Heart left ventricle (tissue), 16 donors: ENCODE measurements around the gene GNGT2. TPM values are rescaled to one million over a fixed set of nuclear protein-coding genes. Genes with fewer than 3 reads are reported as not detected.

Experiments
- ATAC-seq, 4 donors: fragments of 200-7000 bp; cut with Tn5 transposase; one replicate each; pipeline ENCODE4 v1.9.1; 2020 to 2022; ENCODE audit warnings: moderate library complexity in 4 of 4, mild to moderate bottlenecking in 3 of 4, moderate number of reproducible peaks in 1 of 4
- DNase-seq, 5 donors: peaks; one replicate each; pipeline ENCODE4 v3.0.0-alpha.2; 2020
- H3K27ac ChIP-seq, 12 donors: fragments of 200-600 bp; sonication (generic) in 4 of 12; one replicate each; pipeline versions ENCODE4 v1.5.0 to v1.8.0; 2016 to 2022; ENCODE audit warnings: mild to moderate bottlenecking in 2 of 12
- H3K27me3 ChIP-seq, 9 donors: fragments of 200-600 bp; sonication (generic) in 2 of 9; one replicate each; pipeline versions ENCODE4 v1.5.1 to v1.8.0; 2016 to 2022; ENCODE audit warnings: mild to moderate bottlenecking in 3 of 9
- H3K36me3 ChIP-seq, 9 donors: fragments of 200-600 bp; sonication (generic) in 2 of 9; one replicate each; pipeline versions ENCODE4 v1.5.0 to v1.8.0; 2018 to 2022; ENCODE audit warnings: mild to moderate bottlenecking in 2 of 9
- H3K4me1 ChIP-seq, 12 donors: fragments of 200-600 bp; sonication (generic) in 4 of 12; one replicate each; pipeline versions ENCODE4 v1.5.0 to v1.8.0; 2016 to 2022; ENCODE audit warnings: mild to moderate bottlenecking in 3 of 12
- H3K4me3 ChIP-seq, 12 donors: fragments of 200-600 bp; sonication (generic) in 4 of 12; one replicate each; pipeline versions ENCODE4 v1.5.0 to v1.8.0; 2017 to 2022; ENCODE audit warnings: mild to moderate bottlenecking in 9 of 12, moderate library complexity in 4 of 12
- H3K9me3 ChIP-seq, 12 donors: fragments of 200-600 bp; sonication (generic) in 4 of 12; one replicate each; pipeline versions ENCODE4 v1.5.0 to v1.8.0; 2016 to 2022; ENCODE audit warnings: mild to moderate bottlenecking in 1 of 12
- CTCF ChIP-seq, 12 donors: fragments of 200-600 bp; sonication (generic) in 4 of 12; IDR thresholded peaks; one replicate each; pipeline versions ENCODE4 v1.5.0 to v1.8.0; 2018 to 2022; ENCODE audit warnings: antibody characterized with exemption in 12 of 12, mild to moderate bottlenecking in 5 of 12
- POLR2A ChIP-seq, 2 donors: fragments of 450-650 bp; IDR thresholded peaks; one replicate each; pipeline ENCODE4 v1.6.1; 2017; ENCODE audit warnings: antibody characterized with exemption in 2 of 2, mild to moderate bottlenecking in 2 of 2, moderate library complexity in 2 of 2
- WGBS, 4 donors: extraction: QIAGEN DNeasy Blood & Tissue Kit in 2 of 4; methylation state at CpG; one replicate each; pipeline versions ENCODE4 v1.1.5 to v1.1.7; 2013 to 2018; 5-methylcytosine and 5-hydroxymethylcytosine counted together
- intact Hi-C, 10 donors: fragments of 100-400 bp; cut with DNase I; formaldehyde crosslinking; loops; one replicate each; pipeline versions ENCODE4 v1.11.1 to v1.14.2; 2022
- polyA plus RNA-seq, 2 donors: library from polyadenylated mRNA; stranded (reverse); fragments of 200-250 nt; gene quantifications; one replicate each; pipeline ENCODE4 v1.2.3, GENCODE V29; 2013
- total RNA-seq, 9 donors: library from RNA; depleted of rRNA in 2 of 9; stranded (reverse); fragments of >200 nt in 2 of 9; fragmentation: NEBNext Ultra II Directional in 3 of 9; extraction: Animal tissue kit (Norgen Biotek cat#: 25700) in 3 of 9; gene quantifications; one replicate each; pipeline versions ENCODE4 v1.1.0 to v1.2.4, GENCODE V29; 2016 to 2023
- donor health status: ischemic (EF 13 %, LVEDD 7.1; RV severe dilation, severe dysfunction).
- donor health status: healthy with polysubstance abuse.
- donor health status: DM: no; HTN: yes; CAD: no.
- donor health status: DM: no; HTN: no; CAD: no.
- donor health status: ischemic (EF 25% LVEDD 6.9; RV normal size, moderate dysfunction).
- donor health status: ischemic (EF 25% LVEDD 5.7; RV mildly dilated, moderate dysfunction).
- donor health status: healthy.
- donor health status: DM: yes; HTN: yes; CAD: no.
- donor health status: ischemic (EF 35%, LVEDD 5.7; RV mildly dilated, moderate dysfunction).
- donor health status: nonischemic (EF 11% LVEDD 7.7; RV severe dilation, severe dysfunction).
- donor health status: DM: yes; HTN: yes; CAD: no.
- donor health status: PGD.
- donor health status: ischemic (EF 29% LVEDD 5.4; RV normal size, mild dysfunction).
- donor health status: nonischemic (EF 23%, LVEDD 6.1; RV moderate dilation, normal function).

Gene GNGT2
- total and polyA plus RNA-seq, 11 donors: 0.76 to 4.9 (median 1.5) TPM

GRCh38 chr17:49254066-49254465, 43.7 kb upstream of the GNGT2 start:
- intact Hi-C loops: no loop called here
- no peak for TF ChIP-seq POLR2A (IDR thresholded peaks at IDR 0.05)
- DNase-seq: no peak
- H3K27me3 ChIP-seq: no peaks in the 10 kb centered on the region
- H3K4me3 ChIP-seq: no peak overlapping the region
- ATAC-seq: no peak
- H3K4me1 ChIP-seq: peaks cover 0 to 12% (median 5%) of the 10 kb centered on the region in 12 donors
- H3K27ac ChIP-seq: no peak overlapping the region
- H3K9me3 ChIP-seq: no peaks in the 10 kb centered on the region
- 68 to 72% (median 71%) methylated on average over 4 of the region's 4 CpGs for WGBS, 4 donors
- no peaks in the 10 kb centered on the region for H3K36me3 ChIP-seq

- Histone ChIP-seq H3K4me1 (peaks cover 0 to 12% (median 7%) of the 10 kb centered on the region in 12 donors), H3K9me3 (no peaks in the 10 kb centered on the region), H3K4me3 (no peak overlapping the region), H3K27ac (no peak overlapping the region), H3K27me3 (no peaks in the 10 kb centered on the region), H3K36me3 (no peaks in the 10 kb centered on the region)
- DNase-seq (no peak), ATAC-seq (peak in 2 of 4 donors; percentile 45 to 54)
- intact Hi-C loops: no loop called here
- WGBS, 4 donors: 76 to 85% (median 82%) methylated on average over 6 of the region's 6 CpGs
- TF ChIP-seq CTCF (IDR thresholded peaks at IDR 0.05) (no peak), POLR2A (IDR thresholded peaks at IDR 0.05) (no peak)
Measured at GRCh38 chr17:49252148-49252695, 41.8 kb upstream of the GNGT2 start.

- intact Hi-C loops: no loop called here
- Histone ChIP-seq H3K27ac (peak overlapping the region in 2 of 12 donors; percentile 46 to 61), H3K4me1 (peaks cover 0 to 12% (median 7%) of the 10 kb centered on the region in 12 donors), H3K27me3 (no peaks in the 10 kb centered on the region), H3K36me3 (no peaks in the 10 kb centered on the region), H3K9me3 (no peaks in the 10 kb centered on the region), H3K4me3 (no peak overlapping the region)
- 85 to 89% (median 89%) methylated on average over 12 of the region's 12 CpGs for WGBS, 4 donors
- TF ChIP-seq CTCF (IDR thresholded peaks at IDR 0.05) (no peak), POLR2A (IDR thresholded peaks at IDR 0.05) (no peak)
- DNase-seq: no peak
- ATAC-seq: no peak
Measured at GRCh38 chr17:49249890-49250522, 39.6 kb upstream of the GNGT2 start.

GRCh38 chr17:49249292-49249794, 39.0 kb upstream of the GNGT2 start:
- Histone ChIP-seq H3K27me3 (no peaks in the 10 kb centered on the region), H3K36me3 (no peaks in the 10 kb centered on the region), H3K4me1 (peaks cover 0 to 12% (median 7%) of the 10 kb centered on the region in 12 donors), H3K27ac (peak overlapping the region in 5 of 12 donors; percentile 1 to 61 (median 30)), H3K9me3 (no peaks in the 10 kb centered on the region), H3K4me3 (no peak overlapping the region)
- intact Hi-C loops: no loop called here
- WGBS, 4 donors: 2 to 15% (median 5%) methylated on average over 9 to 10 of the region's 10 CpGs
- ATAC-seq (peak; percentile 80 to 96 (median 91)), DNase-seq (peak; percentile 68 to 82 (median 77))
- TF ChIP-seq CTCF (IDR thresholded peaks at IDR 0.05) (no peak), POLR2A (IDR thresholded peaks at IDR 0.05) (no peak)
